AG09309 (cell line): Measurements from ENCODE around the gene NELFA.

ENCODE experiments used
- DNase-seq: peaks from one replicate; pipeline ENCODE4 v3.0.0-alpha.2; 2010; ENCODE audit warnings: low read depth
- H3K4me3 ChIP-seq: 2 replicates; pipeline ENCODE4 v1.5.1; 2011; ENCODE audit warnings: mild to moderate bottlenecking, low read depth, low read length, moderate library complexity; ENCODE audit not compliant: control insufficient read depth
- CTCF ChIP-seq: IDR thresholded peaks from 2 replicates; pipeline ENCODE4 v1.5.1; 2011; ENCODE audit warnings: mild to moderate bottlenecking, low read depth, low read length, inconsistent platforms; ENCODE audit not compliant: insufficient read depth, control insufficient read depth; ENCODE audit errors: missing control alignments

The NELFA gene

GRCh38 chr4:1958276-1959103 lies 50.3 kb downstream of the NELFA start:
- no peak for TF ChIP-seq CTCF
- no peak overlapping the region for H3K4me3 ChIP-seq
- DNase-seq, result no peak

GRCh38 chr4:1956631-1957030 lies 52.1 kb downstream of the NELFA start:
- no peak overlapping the region for H3K4me3 ChIP-seq
- DNase-seq, result no peak
- TF ChIP-seq CTCF, result no peak

GRCh38 chr4:1953335-1953734 lies 55.4 kb downstream of the NELFA start:
- no peak overlapping the region for H3K4me3 ChIP-seq
- no peak for DNase-seq
- TF ChIP-seq CTCF, result no peak

GRCh38 chr4:1952719-1953118 lies 56.1 kb downstream of the NELFA start:
- TF ChIP-seq CTCF, result no peak
- H3K4me3 ChIP-seq, result no peak overlapping the region
- no peak for DNase-seq

GRCh38 chr4:1952058-1952700 lies 56.6 kb downstream of the NELFA start:
- DNase-seq, result no peak
- TF ChIP-seq CTCF, result no peak
- no peak overlapping the region for H3K4me3 ChIP-seq

- no peak for TF ChIP-seq CTCF
- no peak overlapping the region for H3K4me3 ChIP-seq
- DNase-seq, result no peak
Measured at GRCh38 chr4:1950369-1950768, 58.4 kb downstream of the NELFA start.
